HepG2 (cell line): Measurements from ENCODE around the gene GGA3. TPM values are rescaled to one million over a fixed set of nuclear protein-coding genes. Genes with fewer than 3 reads are reported as not detected.

Source experiments
- CENPT ChIP-seq: sonication (generic); formaldehyde crosslinking; IDR thresholded peaks from 2 replicates; pipeline ENCODE4 v1.8.0; 2022; ENCODE audit warnings: low read depth, mild to moderate bottlenecking, moderate library complexity, missing genetic modification reagents
- DPF2 ChIP-seq: sonication (generic); formaldehyde crosslinking; IDR thresholded peaks from 2 replicates; pipeline ENCODE4 v1.4.0; 2020; ENCODE audit warnings: mild to moderate bottlenecking, low read depth, missing genetic modification reagents, borderline replicate concordance
- ISX ChIP-seq: sonication (generic); formaldehyde crosslinking; conservative IDR thresholded peaks from 2 replicates; pipeline ENCODE4 v1.5.0; 2020; ENCODE audit warnings: missing genetic modification reagents
- MAF1 ChIP-seq: sonication (generic); formaldehyde crosslinking; IDR thresholded peaks from 2 replicates; pipeline ENCODE4 v1.5.0; 2020; ENCODE audit warnings: missing genetic modification reagents, borderline replicate concordance
- MED13 ChIP-seq: sonication (generic); formaldehyde crosslinking; IDR thresholded peaks from 2 replicates; pipeline ENCODE4 v1.5.0; 2020; ENCODE audit warnings: missing genetic modification reagents
- RFXANK ChIP-seq: IDR thresholded peaks from 2 replicates; pipeline ENCODE4 v1.6.1; 2016
- ZBTB7A ChIP-seq: sonication (generic); formaldehyde crosslinking; IDR thresholded peaks from 2 replicates; pipeline ENCODE4 v1.8.0; 2022; ENCODE audit warnings: mild to moderate bottlenecking, missing genetic modification reagents
- ZNF337 ChIP-seq: sonication (generic); formaldehyde crosslinking; IDR thresholded peaks from 2 replicates; pipeline ENCODE4 v1.5.1; 2020; ENCODE audit warnings: missing genetic modification reagents, low read depth, mild to moderate bottlenecking, borderline replicate concordance
- ZNF777 ChIP-seq: sonication (generic); formaldehyde crosslinking; IDR thresholded peaks from 2 replicates; pipeline ENCODE4 v1.4.0; 2020; ENCODE audit warnings: missing genetic modification reagents
- ZNF782 ChIP-seq: sonication (generic); formaldehyde crosslinking; IDR thresholded peaks from 2 replicates; pipeline ENCODE4 v1.4.0; 2020; ENCODE audit warnings: missing genetic modification reagents, mild to moderate bottlenecking, borderline replicate concordance
- polyA plus RNA-seq, 8 experiments: library from polyadenylated mRNA; depleted of rRNA in 3 of 8; stranded (reverse) in 7 of 8; unstranded in 1 of 8; fragments of >200 nt; fragmentation: Illumina TruSeq in 4 of 8; extraction: Trizol in 4 of 8; gene quantifications; 2 replicates each; pipeline versions ENCODE4 v1.2.1 to v1.2.3, GENCODE V29; 2011 to 2016; ENCODE audit warnings: low read depth in 4 of 8, missing spikeins in 1 of 8, mixed read lengths in 1 of 8; ENCODE audit not compliant: insufficient read depth in 1 of 8
- total RNA-seq, 5 experiments: library from RNA; depleted of rRNA; stranded (reverse); fragments of >200 nt; fragmentation: Illumina TruSeq; extraction: Trizol; gene quantifications; 2 replicates each; pipeline ENCODE4 v1.2.3, GENCODE V29; 2016; ENCODE audit warnings: low read depth in 1 of 5
- TF ChIP-seq, protein P1 (sequence below), 2 experiments: sonication (generic) in 1 of 2; formaldehyde crosslinking in 1 of 2; IDR thresholded peaks; 2 replicates each; pipeline versions ENCODE4 v1.4.0 to v1.6.1; 2016 to 2020; ENCODE audit warnings: borderline replicate concordance in 1 of 2, low read depth in 1 of 2, mild to moderate bottlenecking in 1 of 2, missing genetic modification reagents in 1 of 2
- TF ChIP-seq, protein P2 (sequence below): sonication (generic); formaldehyde crosslinking; IDR thresholded peaks from 2 replicates; pipeline ENCODE4 v1.5.1; 2020; ENCODE audit warnings: mild to moderate bottlenecking, missing genetic modification reagents, moderate library complexity
- TF ChIP-seq, protein P3 (sequence below): sonication (generic); formaldehyde crosslinking; IDR thresholded peaks from 2 replicates; pipeline ENCODE4 v1.4.0; 2020; ENCODE audit warnings: missing genetic modification reagents, borderline replicate concordance
- TF ChIP-seq, protein P4 (sequence below): sonication (generic); formaldehyde crosslinking; IDR thresholded peaks from 2 replicates; pipeline ENCODE4 v1.4.0; 2020; ENCODE audit warnings: mild to moderate bottlenecking, missing genetic modification reagents
- TF ChIP-seq, protein P5 (sequence below): sonication (generic); formaldehyde crosslinking; IDR thresholded peaks from 2 replicates; pipeline ENCODE4 v1.4.0; 2020; ENCODE audit warnings: missing genetic modification reagents

Gene GGA3
- total and polyA plus RNA-seq, 2 of the 13 experiments (the other 11 are each of a cell fraction or from before 2014, with no cell fraction given), result 28.4 to 43.7 TPM

DNA sequence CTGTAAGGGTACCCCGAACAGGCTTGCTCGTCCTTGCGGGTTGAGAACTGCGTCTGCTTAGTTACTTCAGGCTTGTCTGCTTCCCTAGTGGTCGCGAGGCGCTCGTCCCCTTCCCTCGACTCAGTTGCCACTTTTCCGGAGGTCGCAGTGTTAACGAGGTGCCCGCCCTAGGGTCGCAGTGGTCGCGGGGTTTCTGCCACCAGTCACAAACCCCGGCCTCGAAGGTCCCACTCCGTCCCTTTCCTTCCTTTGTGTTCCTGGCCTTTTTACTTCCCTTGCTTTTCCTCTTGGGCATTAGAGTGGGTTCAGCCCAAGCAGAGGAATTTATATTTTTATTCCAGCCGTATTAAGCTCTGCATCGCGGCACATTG is 55.6 kb downstream of the GGA3 start (continued):
- TF ChIP-seq, protein P1, sequence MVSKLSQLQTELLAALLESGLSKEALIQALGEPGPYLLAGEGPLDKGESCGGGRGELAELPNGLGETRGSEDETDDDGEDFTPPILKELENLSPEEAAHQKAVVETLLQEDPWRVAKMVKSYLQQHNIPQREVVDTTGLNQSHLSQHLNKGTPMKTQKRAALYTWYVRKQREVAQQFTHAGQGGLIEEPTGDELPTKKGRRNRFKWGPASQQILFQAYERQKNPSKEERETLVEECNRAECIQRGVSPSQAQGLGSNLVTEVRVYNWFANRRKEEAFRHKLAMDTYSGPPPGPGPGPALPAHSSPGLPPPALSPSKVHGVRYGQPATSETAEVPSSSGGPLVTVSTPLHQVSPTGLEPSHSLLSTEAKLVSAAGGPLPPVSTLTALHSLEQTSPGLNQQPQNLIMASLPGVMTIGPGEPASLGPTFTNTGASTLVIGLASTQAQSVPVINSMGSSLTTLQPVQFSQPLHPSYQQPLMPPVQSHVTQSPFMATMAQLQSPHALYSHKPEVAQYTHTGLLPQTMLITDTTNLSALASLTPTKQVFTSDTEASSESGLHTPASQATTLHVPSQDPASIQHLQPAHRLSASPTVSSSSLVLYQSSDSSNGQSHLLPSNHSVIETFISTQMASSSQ (IDR thresholded peaks at IDR 0.05; ENCODE audit: low read depth), result no peak
- TF ChIP-seq, protein P1 (CRISPR knock-in tag; IDR thresholded peaks at IDR 0.05; ENCODE audit: borderline replicate concordance), result 0 out of 2 replicates have a peak, but pooled peaks have one; percentile 11
- TF ChIP-seq, protein P2, sequence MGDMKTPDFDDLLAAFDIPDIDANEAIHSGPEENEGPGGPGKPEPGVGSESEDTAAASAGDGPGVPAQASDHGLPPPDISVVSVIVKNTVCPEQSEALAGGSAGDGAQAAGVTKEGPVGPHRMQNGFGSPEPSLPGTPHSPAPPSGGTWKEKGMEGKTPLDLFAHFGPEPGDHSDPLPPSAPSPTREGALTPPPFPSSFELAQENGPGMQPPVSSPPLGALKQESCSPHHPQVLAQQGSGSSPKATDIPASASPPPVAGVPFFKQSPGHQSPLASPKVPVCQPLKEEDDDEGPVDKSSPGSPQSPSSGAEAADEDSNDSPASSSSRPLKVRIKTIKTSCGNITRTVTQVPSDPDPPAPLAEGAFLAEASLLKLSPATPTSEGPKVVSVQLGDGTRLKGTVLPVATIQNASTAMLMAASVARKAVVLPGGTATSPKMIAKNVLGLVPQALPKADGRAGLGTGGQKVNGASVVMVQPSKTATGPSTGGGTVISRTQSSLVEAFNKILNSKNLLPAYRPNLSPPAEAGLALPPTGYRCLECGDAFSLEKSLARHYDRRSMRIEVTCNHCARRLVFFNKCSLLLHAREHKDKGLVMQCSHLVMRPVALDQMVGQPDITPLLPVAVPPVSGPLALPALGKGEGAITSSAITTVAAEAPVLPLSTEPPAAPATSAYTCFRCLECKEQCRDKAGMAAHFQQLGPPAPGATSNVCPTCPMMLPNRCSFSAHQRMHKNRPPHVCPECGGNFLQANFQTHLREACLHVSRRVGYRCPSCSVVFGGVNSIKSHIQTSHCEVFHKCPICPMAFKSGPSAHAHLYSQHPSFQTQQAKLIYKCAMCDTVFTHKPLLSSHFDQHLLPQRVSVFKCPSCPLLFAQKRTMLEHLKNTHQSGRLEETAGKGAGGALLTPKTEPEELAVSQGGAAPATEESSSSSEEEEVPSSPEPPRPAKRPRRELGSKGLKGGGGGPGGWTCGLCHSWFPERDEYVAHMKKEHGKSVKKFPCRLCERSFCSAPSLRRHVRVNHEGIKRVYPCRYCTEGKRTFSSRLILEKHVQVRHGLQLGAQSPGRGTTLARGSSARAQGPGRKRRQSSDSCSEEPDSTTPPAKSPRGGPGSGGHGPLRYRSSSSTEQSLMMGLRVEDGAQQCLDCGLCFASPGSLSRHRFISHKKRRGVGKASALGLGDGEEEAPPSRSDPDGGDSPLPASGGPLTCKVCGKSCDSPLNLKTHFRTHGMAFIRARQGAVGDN (CRISPR knock-in tag), result peak; percentile 66; the same call in 1 of the 2 replicates
- TF ChIP-seq RFXANK (CRISPR knock-in tag), result no peak
- TF ChIP-seq, protein P3, sequence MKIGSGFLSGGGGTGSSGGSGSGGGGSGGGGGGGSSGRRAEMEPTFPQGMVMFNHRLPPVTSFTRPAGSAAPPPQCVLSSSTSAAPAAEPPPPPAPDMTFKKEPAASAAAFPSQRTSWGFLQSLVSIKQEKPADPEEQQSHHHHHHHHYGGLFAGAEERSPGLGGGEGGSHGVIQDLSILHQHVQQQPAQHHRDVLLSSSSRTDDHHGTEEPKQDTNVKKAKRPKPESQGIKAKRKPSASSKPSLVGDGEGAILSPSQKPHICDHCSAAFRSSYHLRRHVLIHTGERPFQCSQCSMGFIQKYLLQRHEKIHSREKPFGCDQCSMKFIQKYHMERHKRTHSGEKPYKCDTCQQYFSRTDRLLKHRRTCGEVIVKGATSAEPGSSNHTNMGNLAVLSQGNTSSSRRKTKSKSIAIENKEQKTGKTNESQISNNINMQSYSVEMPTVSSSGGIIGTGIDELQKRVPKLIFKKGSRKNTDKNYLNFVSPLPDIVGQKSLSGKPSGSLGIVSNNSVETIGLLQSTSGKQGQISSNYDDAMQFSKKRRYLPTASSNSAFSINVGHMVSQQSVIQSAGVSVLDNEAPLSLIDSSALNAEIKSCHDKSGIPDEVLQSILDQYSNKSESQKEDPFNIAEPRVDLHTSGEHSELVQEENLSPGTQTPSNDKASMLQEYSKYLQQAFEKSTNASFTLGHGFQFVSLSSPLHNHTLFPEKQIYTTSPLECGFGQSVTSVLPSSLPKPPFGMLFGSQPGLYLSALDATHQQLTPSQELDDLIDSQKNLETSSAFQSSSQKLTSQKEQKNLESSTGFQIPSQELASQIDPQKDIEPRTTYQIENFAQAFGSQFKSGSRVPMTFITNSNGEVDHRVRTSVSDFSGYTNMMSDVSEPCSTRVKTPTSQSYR (CRISPR knock-in tag), result no peak
- TF ChIP-seq, protein P4, sequence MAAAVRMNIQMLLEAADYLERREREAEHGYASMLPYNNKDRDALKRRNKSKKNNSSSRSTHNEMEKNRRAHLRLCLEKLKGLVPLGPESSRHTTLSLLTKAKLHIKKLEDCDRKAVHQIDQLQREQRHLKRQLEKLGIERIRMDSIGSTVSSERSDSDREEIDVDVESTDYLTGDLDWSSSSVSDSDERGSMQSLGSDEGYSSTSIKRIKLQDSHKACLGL, result no peak
- no peak for TF ChIP-seq ISX (CRISPR knock-in tag)
- TF ChIP-seq, protein P5, sequence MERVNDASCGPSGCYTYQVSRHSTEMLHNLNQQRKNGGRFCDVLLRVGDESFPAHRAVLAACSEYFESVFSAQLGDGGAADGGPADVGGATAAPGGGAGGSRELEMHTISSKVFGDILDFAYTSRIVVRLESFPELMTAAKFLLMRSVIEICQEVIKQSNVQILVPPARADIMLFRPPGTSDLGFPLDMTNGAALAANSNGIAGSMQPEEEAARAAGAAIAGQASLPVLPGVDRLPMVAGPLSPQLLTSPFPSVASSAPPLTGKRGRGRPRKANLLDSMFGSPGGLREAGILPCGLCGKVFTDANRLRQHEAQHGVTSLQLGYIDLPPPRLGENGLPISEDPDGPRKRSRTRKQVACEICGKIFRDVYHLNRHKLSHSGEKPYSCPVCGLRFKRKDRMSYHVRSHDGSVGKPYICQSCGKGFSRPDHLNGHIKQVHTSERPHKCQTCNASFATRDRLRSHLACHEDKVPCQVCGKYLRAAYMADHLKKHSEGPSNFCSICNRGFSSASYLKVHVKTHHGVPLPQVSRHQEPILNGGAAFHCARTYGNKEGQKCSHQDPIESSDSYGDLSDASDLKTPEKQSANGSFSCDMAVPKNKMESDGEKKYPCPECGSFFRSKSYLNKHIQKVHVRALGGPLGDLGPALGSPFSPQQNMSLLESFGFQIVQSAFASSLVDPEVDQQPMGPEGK (CRISPR knock-in tag), result no peak
- TF ChIP-seq MAF1, result no peak
- no peak for TF ChIP-seq ZNF777 (CRISPR knock-in tag)
- TF ChIP-seq ZNF337 (CRISPR knock-in tag), result peak; percentile 13; the same call in 1 of the 2 replicates
- TF ChIP-seq ZNF782 (CRISPR knock-in tag), result 0 out of 2 replicates have a peak, but pooled peaks have one; percentile 6
- TF ChIP-seq MED13, result no peak
- TF ChIP-seq DPF2, result no peak
- 0 out of 2 replicates have a peak, but pooled peaks have one; percentile 77 for TF ChIP-seq ZBTB7A (CRISPR knock-in tag)
- 0 out of 2 replicates have a peak, but pooled peaks have one; percentile 1 for TF ChIP-seq CENPT (CRISPR knock-in tag)
